Esophagus muscularis mucosa (tissue), 4 donors: Measurements from ENCODE around the gene INSIG1. TPM values are rescaled to one million over a fixed set of nuclear protein-coding genes. Genes with fewer than 3 reads are reported as not detected.

Experiments
- DNase-seq: peaks from one replicate; pipeline ENCODE4 v3.0.0-alpha.2; 2017; ENCODE audit errors: extremely low spot score
- H3K27ac ChIP-seq, 4 donors: fragments of 200-600 bp; sonication (generic); replicated peaks in 1 of 4; 1 replicate in 3 of 4; 2 replicates in 1 of 4; pipeline ENCODE4 v1.5.1; 2016 to 2019; ENCODE audit warnings: mild to moderate bottlenecking in 1 of 4
- H3K27me3 ChIP-seq, 4 donors: fragments of 200-600 bp; sonication (generic); one replicate each; pipeline versions ENCODE4 v1.5.1 to v1.6.0; 2016 to 2019
- H3K36me3 ChIP-seq, 4 donors: fragments of 200-600 bp; sonication (generic); one replicate each; pipeline ENCODE4 v1.5.1; 2016 to 2019
- H3K4me1 ChIP-seq, 4 donors: fragments of 200-600 bp; sonication (generic); one replicate each; pipeline ENCODE4 v1.5.1; 2016 to 2019
- H3K4me3 ChIP-seq, 4 donors: fragments of 200-600 bp; sonication (generic); 1 replicate in 2 of 4; 2 replicates in 2 of 4; pipeline ENCODE4 v1.5.1; 2016 to 2019; ENCODE audit warnings: mild to moderate bottlenecking in 4 of 4, moderate library complexity in 1 of 4
- H3K9me3 ChIP-seq, 4 donors: fragments of 200-600 bp; sonication (generic); 1 replicate in 3 of 4; 2 replicates in 1 of 4; pipeline ENCODE4 v1.5.1; 2016 to 2019
- CTCF ChIP-seq, 3 experiments: fragments of 200-600 bp in 2 of 3; fragments of 450-650 bp in 1 of 3; sonication (generic) in 2 of 3; IDR thresholded peaks; one replicate each; pipeline ENCODE4 v1.5.1; 2017 to 2019; ENCODE audit warnings: antibody characterized with exemption in 3 of 3, mild to moderate bottlenecking in 2 of 3, moderate library complexity in 1 of 3
- EP300 ChIP-seq: sonication (generic); formaldehyde crosslinking; IDR thresholded peaks from one replicate; pipeline ENCODE4 v1.6.1; 2017; ENCODE audit warnings: antibody characterized with exemption
- POLR2A ChIP-seq: fragments of 450-650 bp; IDR thresholded peaks from one replicate; pipeline ENCODE4 v1.6.1; 2017; ENCODE audit warnings: antibody characterized with exemption, moderate library complexity, mild to moderate bottlenecking, low read depth
- POLR2AphosphoS5 ChIP-seq, 2 donors: sonication (generic); formaldehyde crosslinking; IDR thresholded peaks; one replicate each; pipeline ENCODE4 v1.6.1; 2017; ENCODE audit warnings: antibody characterized with exemption in 2 of 2
- WGBS: methylation state at CpG from one replicate; pipeline ENCODE4 v1.1.5; 2018; 5-methylcytosine and 5-hydroxymethylcytosine counted together
- intact Hi-C: fragments of 100-400 bp; cut with DNase I; formaldehyde crosslinking; loops from one replicate; pipeline ENCODE4 v1.15.1; 2023
- total RNA-seq, 4 donors: library from RNA; depleted of rRNA; stranded (reverse); fragments of >200 nt; gene quantifications; one replicate each; pipeline versions ENCODE4 v1.1.0 to v1.2.1, GENCODE V29; 2016

Gene INSIG1
- total RNA-seq, 4 donors from 2014 or later = 25.3 to 63.5 (median 37.7) TPM

- H3K9me3 ChIP-seq = no peaks in the 10 kb centered on the region
- no peak for TF ChIP-seq CTCF (IDR thresholded peaks at IDR 0.05)
- TF ChIP-seq EP300 = no peak
- TF ChIP-seq POLR2A = no peak
- no peak for TF ChIP-seq POLR2AphosphoS5 (IDR thresholded peaks at IDR 0.05)
- H3K4me3 ChIP-seq = no peak overlapping the region
- H3K4me1 ChIP-seq = peaks cover 4 to 15% (median 12%) of the 10 kb centered on the region in 4 donors
- H3K27me3 ChIP-seq = peaks cover 0 to 63% (median 1%) of the 10 kb centered on the region in 4 donors
- intact Hi-C loops = loop anchor here (5.0 kb wide), 1 partner anchor 437 kb away; no protein-coding TSS in a partner anchor
- H3K27ac ChIP-seq = no peak overlapping the region
- H3K36me3 ChIP-seq = no peaks in the 10 kb centered on the region
- no peak for DNase-seq
- 67% methylated on average over 2 of the region's 2 CpGs for WGBS
Measured at GRCh38 chr7:155348806-155349205, 51.1 kb downstream of the INSIG1 start.

GRCh38 chr7:155349601-155350331 is 52.1 kb downstream of the INSIG1 start:
- H3K4me1 ChIP-seq = peaks cover 0 to 10% (median 6%) of the 10 kb centered on the region in 4 donors
- DNase-seq = no peak
- 79% methylated on average over 44 of the region's 49 CpGs for WGBS
- no peak for TF ChIP-seq EP300
- no peak for TF ChIP-seq POLR2AphosphoS5 (IDR thresholded peaks at IDR 0.05)
- no peak for TF ChIP-seq POLR2A
- no peaks in the 10 kb centered on the region for H3K36me3 ChIP-seq
- peaks cover 0 to 59% (median 1%) of the 10 kb centered on the region in 4 donors for H3K27me3 ChIP-seq
- no peaks in the 10 kb centered on the region for H3K9me3 ChIP-seq
- H3K4me3 ChIP-seq = no peak overlapping the region
- H3K27ac ChIP-seq = no peak overlapping the region
- intact Hi-C loops = loop anchor here (5.0 kb wide), 1 partner anchor 437 kb away; no protein-coding TSS in a partner anchor

GRCh38 chr7:155351120-155351870 is 53.6 kb downstream of the INSIG1 start:
- no peak overlapping the region for H3K4me3 ChIP-seq
- DNase-seq = no peak
- no peaks in the 10 kb centered on the region for H3K36me3 ChIP-seq
- H3K27ac ChIP-seq = no peak overlapping the region
- H3K4me1 ChIP-seq = peaks cover 0 to 4% (median 0%) of the 10 kb centered on the region in 4 donors
- intact Hi-C loops = no loop called here
- WGBS = 78% methylated on average over 14 of the region's 14 CpGs
- peaks cover 0 to 63% (median 1%) of the 10 kb centered on the region in 4 donors for H3K27me3 ChIP-seq
- no peaks in the 10 kb centered on the region for H3K9me3 ChIP-seq
- TF ChIP-seq EP300 = no peak
- TF ChIP-seq POLR2AphosphoS5 (IDR thresholded peaks at IDR 0.05) = no peak
- TF ChIP-seq CTCF (IDR thresholded peaks at IDR 0.05) = no peak

GRCh38 chr7:155352076-155352752 is 54.5 kb downstream of the INSIG1 start:
- no peak for DNase-seq
- WGBS = 77% methylated on average over 20 of the region's 21 CpGs
- no peak overlapping the region for H3K4me3 ChIP-seq
- H3K27ac ChIP-seq = no peak overlapping the region
- H3K27me3 ChIP-seq = peaks cover 0 to 70% (median 1%) of the 10 kb centered on the region in 4 donors
- H3K36me3 ChIP-seq = no peaks in the 10 kb centered on the region
- intact Hi-C loops = no loop called here
- no peaks in the 10 kb centered on the region for H3K9me3 ChIP-seq
- TF ChIP-seq EP300 (no peak), CTCF (IDR thresholded peaks at IDR 0.05) (no peak), POLR2A (no peak), POLR2AphosphoS5 (IDR thresholded peaks at IDR 0.05) (no peak)
- peaks cover 0 to 4% (median 0%) of the 10 kb centered on the region in 4 donors for H3K4me1 ChIP-seq

- TF ChIP-seq POLR2A = no peak
- TF ChIP-seq CTCF (IDR thresholded peaks at IDR 0.05) = no peak
- TF ChIP-seq POLR2AphosphoS5 (IDR thresholded peaks at IDR 0.05) = no peak
- TF ChIP-seq EP300 = no peak
- H3K27ac ChIP-seq = no peak overlapping the region
- no peak for DNase-seq
- no peaks in the 10 kb centered on the region for H3K9me3 ChIP-seq
- peaks cover 0 to 4% (median 0%) of the 10 kb centered on the region in 4 donors for H3K4me1 ChIP-seq
- no peak overlapping the region for H3K4me3 ChIP-seq
- H3K36me3 ChIP-seq = no peaks in the 10 kb centered on the region
- intact Hi-C loops = no loop called here
- WGBS = 66% methylated on average over 5 of the region's 5 CpGs
- peaks cover 0 to 76% (median 2%) of the 10 kb centered on the region in 4 donors for H3K27me3 ChIP-seq
Measured at GRCh38 chr7:155352753-155353115, 55.1 kb downstream of the INSIG1 start.
